ENCODE measurements around the gene MAD1L1.

MAD1L1 gene

GRCh38 chr7:1986366-1987083, 246.2 kb downstream of the MAD1L1 start:
- H3K27me3 ChIP-seq = no peaks in the 10 kb centered on the region
- H3K4me1 ChIP-seq = no peaks in the 10 kb centered on the region
- no peaks in the 10 kb centered on the region for H3K36me3 ChIP-seq
- no peaks in the 10 kb centered on the region for H3K9me3 ChIP-seq
- TF ChIP-seq, protein P1, sequence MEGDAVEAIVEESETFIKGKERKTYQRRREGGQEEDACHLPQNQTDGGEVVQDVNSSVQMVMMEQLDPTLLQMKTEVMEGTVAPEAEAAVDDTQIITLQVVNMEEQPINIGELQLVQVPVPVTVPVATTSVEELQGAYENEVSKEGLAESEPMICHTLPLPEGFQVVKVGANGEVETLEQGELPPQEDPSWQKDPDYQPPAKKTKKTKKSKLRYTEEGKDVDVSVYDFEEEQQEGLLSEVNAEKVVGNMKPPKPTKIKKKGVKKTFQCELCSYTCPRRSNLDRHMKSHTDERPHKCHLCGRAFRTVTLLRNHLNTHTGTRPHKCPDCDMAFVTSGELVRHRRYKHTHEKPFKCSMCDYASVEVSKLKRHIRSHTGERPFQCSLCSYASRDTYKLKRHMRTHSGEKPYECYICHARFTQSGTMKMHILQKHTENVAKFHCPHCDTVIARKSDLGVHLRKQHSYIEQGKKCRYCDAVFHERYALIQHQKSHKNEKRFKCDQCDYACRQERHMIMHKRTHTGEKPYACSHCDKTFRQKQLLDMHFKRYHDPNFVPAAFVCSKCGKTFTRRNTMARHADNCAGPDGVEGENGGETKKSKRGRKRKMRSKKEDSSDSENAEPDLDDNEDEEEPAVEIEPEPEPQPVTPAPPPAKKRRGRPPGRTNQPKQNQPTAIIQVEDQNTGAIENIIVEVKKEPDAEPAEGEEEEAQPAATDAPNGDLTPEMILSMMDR (IDR thresholded peaks at IDR 0.05; ENCODE audit: low read depth, low read length) = no peak
- DNase-seq = peak; percentile 5
- H3K4me3 ChIP-seq (ENCODE audit: low read depth, low read length) = no peak overlapping the region

- Histone ChIP-seq H3K4me3 (ENCODE audit: low read depth, low read length) (no peak overlapping the region), H3K27me3 (no peaks in the 10 kb centered on the region), H3K36me3 (no peaks in the 10 kb centered on the region), H3K4me1 (no peaks in the 10 kb centered on the region), H3K9me3 (no peaks in the 10 kb centered on the region)
- TF ChIP-seq, protein P1 (IDR thresholded peaks at IDR 0.05; ENCODE audit: low read depth, low read length) = no peak
- DNase-seq = no peak
These were observed 246.8 kb downstream of the MAD1L1 start for GRCh38 chr7:1985936-1986335.

DNA sequence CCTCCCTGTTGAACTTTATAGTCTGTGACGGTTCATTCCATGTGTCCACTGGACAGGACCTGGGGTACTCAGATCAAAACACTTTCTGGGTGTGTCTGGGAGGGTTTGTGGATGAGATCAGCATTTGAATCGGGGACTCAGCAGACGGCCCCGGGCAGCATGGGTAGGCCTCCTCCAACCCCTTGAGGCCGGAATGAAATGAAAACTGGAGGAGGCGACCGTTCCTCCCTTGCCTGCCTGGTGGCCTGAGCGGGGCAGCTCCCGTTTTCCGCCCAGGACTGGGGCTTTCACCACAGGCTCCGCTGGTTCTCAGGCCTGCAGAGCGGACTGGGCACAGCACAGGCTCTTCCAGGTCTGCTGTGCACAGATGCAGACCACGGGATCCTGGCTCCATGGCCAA, 247.7 kb downstream of the MAD1L1 start:
- Histone ChIP-seq H3K9me3 (no peaks in the 10 kb centered on the region), H3K27me3 (no peaks in the 10 kb centered on the region), H3K4me1 (no peaks in the 10 kb centered on the region), H3K36me3 (no peaks in the 10 kb centered on the region), H3K4me3 (ENCODE audit: low read depth, low read length) (no peak overlapping the region)
- TF ChIP-seq, protein P1 (IDR thresholded peaks at IDR 0.05; ENCODE audit: low read depth, low read length) = no peak
- peak; percentile 5 for DNase-seq

GRCh38 chr7:1981878-1982230, 250.9 kb downstream of the MAD1L1 start:
- Histone ChIP-seq H3K4me1 (no peaks in the 10 kb centered on the region), H3K36me3 (peaks cover 7% of the 10 kb centered on the region), H3K4me3 (ENCODE audit: low read depth, low read length) (no peak overlapping the region), H3K9me3 (no peaks in the 10 kb centered on the region; the same call in 1 of the 2 replicates), H3K27me3 (no peaks in the 10 kb centered on the region)
- DNase-seq = peak; percentile 4
- TF ChIP-seq, protein P1 (IDR thresholded peaks at IDR 0.05; ENCODE audit: low read depth, low read length) = no peak

- no peaks in the 10 kb centered on the region for H3K4me1 ChIP-seq
- peak; percentile 5 for DNase-seq
- no peak overlapping the region for H3K4me3 ChIP-seq (ENCODE audit: low read depth, low read length)
- no peaks in the 10 kb centered on the region; the same call in 1 of the 2 replicates for H3K9me3 ChIP-seq
- H3K27me3 ChIP-seq = no peaks in the 10 kb centered on the region
- peaks cover 12% of the 10 kb centered on the region for H3K36me3 ChIP-seq
- TF ChIP-seq, protein P1 (IDR thresholded peaks at IDR 0.05; ENCODE audit: low read depth, low read length) = no peak
These were observed 251.4 kb downstream of the MAD1L1 start for GRCh38 chr7:1981201-1981877.

Data from BE2C (cell line).